ENCODE measurements around the gene KIFC3.
"Not testable (repeated sequence)": the region's sequence is repeated elsewhere in the genome, so short reads cannot be mapped to it uniquely, and the experiment has no call there.

The KIFC3 gene

DNA sequence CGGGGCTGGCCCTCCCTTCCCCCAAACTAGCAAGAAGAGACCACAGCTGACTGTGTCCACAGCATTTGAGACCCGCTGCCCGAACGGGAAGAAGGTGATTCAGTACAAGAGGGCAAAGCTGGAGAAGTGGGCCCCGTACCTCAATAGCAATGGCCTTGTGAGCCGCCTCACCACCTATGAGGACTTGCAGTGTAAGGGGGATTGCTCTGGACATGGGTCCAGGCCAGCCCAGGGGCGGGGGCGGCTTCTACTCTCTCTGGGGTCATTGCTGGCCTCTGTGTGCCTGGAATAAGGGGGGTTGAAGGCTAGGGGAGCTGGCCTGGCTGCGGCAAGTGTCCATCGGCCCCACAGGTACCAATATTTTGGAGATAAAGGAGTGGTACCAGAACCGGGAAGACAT, 79.6 kb downstream of the KIFC3 start:
- no peak for DNase-seq (ENCODE audit: low read depth in 2 of 2)

DNA sequence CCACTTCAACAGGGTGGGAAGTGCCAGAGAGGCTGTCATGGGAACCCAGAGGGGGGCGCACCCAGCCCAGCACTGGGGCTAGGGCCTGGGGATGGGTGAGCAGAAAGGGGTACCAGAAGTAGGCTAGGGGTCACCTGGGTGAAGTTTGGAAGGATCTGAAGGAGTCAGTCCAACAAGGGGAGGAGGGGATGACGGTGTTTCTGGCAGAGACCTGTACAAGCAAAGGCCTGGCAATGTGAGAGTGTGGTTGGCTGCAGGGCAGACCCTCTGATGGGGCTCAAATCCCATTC, 80.1 kb downstream of the KIFC3 start:
- DNase-seq (ENCODE audit: low read depth in 2 of 2) = no peak

DNA sequence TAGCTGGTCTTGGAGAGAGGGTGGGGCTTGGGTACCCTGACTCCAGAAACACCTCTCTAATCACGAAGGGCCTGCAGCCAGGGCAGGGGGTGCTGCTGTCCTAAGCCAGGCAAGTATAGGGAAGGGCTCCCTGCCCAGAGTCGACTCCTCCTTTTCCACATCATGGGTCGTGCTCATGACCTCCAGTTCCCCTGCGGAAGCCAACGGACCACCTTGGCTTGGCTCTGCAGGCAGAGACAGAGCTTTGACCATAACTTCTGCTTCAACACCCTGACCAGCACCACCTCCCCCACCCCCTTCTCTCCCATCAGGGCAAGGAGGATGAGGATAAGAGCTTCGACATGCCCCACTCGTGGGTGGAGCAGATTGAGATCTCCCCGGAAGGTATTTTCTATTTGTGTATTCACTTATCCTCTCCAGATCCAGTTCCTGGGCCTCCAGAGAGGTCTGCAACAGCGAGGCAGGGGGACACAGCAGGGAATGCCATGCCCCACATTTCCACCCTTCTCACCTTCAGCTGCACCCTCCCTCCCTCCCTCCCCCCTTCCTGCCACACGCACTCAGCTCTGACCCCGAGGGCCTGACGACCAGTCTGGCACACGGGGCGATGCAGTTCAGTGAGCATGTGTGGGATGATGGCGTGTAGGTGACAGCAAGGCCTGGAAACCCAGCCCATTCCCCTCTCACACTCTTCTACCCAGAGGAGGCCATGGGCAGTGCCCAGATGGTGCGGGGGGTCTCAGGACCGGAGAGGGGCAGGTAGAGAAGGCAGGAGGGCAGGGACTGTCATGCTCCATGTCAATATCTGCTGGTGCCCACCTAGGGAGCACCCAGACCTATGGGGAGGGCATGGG, 80.7 kb downstream of the KIFC3 start:
- no peak for DNase-seq (ENCODE audit: low read depth in 2 of 2)

DNA sequence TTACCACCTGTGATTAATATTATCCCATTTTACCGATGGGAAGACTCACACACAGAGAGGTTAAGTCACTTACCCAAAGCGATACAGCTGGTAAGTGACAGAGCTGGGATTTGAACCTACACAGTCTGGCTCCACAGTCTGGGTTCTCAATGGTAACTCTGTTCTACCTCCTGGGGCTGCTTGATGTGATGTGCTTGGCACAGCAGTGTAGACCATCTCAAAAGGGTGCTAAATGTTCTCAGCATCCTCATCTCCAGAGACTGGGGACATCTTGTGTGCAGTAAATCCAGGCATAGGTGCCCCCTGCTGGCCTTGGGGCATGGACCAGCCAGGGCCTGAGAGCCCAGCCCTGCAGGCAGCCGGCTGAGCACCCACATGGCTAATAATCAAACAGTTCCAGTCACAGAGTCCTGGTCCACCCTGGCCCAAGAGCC, 82.1 kb downstream of the KIFC3 start:
- DNase-seq (ENCODE audit: low read depth in 2 of 2) = peak in 1 of 2 donors; percentile 23

DNA sequence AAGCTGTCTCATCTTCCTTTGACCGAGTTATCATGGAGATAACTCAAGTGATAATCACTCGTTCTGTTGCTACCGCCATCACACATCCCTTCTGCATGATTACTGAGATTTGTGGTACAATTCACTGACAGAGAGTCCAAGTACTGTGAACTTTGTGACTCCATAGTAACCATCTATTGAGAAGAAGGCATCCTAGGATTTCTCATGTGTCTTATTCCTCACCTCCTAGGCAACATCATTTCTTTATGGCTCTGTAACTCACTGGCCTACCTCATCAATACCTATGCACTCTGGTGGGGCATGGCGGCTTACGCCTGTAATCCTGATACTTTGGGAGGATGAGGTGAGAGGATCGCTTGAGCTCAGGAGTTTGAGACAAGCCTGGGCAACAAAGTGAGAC, 88.2 kb downstream of the KIFC3 start:
- DNase-seq (ENCODE audit: low read depth in 2 of 2) = no peak

DNA sequence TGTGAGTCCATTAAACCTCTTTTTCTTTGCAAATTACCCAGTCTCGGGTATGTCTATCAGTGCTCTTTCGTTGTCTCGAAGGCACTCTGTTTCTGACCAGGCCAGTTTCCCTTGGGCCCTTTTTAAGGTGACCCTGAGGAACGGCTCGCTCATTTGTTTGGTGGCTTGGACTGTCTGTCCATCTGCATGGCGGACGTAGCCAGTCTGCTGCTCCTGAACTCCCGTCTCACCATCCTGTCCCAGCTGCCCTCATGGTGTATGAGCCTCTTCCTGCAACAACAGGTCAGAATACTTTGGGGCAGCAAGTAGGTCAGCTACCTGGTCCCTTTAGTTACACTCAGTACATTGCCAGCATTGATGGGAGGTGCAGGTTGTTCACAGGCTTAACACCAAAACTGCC, 88.7 kb downstream of the KIFC3 start:
- DNase-seq (ENCODE audit: low read depth in 2 of 2) = no peak

DNA sequence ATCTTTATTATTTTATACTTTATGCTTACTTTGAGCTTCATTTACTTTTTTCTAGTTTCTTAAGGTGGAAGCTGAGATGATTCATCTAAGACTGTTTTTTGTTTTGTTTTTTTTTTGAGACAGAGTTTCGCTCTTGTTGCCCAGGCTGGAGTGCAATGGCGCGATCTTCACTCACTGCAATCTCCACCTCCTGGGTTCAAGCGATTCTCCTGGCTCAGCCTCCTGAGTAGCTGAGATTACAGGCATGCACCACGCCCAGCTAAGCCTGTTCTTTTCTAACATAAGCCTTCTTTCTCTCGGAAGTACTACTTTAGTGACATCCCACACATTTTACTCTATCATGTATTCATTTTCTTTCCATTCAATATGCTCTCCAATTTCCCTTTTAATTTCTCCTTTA, 89.7 kb downstream of the KIFC3 start:
- DNase-seq (ENCODE audit: low read depth in 2 of 2) = not testable (repeated sequence)

DNA sequence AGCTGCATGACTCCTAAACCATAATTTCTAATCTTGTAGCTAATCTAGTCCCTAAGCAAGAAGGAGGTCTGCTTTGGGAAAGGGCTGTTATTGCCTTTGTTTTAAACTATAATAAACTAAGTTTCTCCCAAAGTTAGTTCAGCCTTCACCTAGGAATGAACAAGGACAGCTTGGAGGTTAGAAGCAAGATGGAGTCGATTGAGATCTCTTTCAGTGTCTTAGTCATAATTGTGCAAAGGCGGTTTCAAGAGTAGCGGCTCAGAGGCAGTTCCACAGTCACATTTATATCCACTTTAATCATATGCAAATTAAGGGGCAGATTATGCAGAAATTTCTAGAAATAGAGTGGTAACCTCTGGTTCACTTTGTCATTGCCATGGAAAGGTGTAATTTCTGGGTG, 90.3 kb downstream of the KIFC3 start:
- no peak for DNase-seq (ENCODE audit: low read depth in 2 of 2)

DNA sequence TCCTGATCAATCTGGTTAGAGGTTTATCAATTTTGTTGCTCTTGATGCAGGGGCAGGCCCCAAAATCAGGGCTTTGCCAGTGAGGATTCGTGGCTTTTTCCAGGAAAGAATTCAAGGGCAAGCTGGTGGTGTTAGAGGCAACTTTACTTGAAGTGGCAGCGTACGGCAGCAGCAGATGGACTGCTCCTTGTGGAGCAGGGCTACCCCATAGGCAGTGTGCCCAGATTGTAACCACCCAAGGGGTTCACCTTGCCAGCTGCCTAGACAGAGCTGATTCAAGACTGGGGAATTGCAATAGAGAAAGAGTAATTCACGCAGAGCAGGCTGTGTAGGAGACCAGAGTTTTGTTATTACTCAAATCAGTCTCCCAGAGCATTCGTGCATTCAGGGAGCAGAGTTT, 90.9 kb downstream of the KIFC3 start:
- DNase-seq (ENCODE audit: low read depth in 2 of 2) = no peak

DNA sequence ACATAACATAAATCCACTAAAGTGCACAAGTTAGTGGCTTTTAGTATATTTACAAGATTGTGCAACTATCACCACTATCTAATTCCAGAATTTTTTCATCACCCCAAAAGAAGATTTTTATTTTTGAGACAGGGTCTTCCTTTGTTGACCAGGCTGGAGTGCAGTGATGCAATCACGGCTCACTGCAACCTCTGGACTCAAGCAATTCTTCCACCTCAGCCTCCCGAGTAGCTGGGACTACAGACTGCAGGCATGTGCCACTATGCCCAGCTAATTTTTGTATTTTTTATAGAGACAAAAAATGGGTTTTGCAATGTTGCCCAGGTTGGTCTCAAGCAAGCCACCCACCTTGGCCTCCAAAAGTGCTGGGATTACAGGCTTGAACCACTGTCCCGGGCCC, 92.6 kb downstream of the KIFC3 start:
- DNase-seq (ENCODE audit: low read depth in 2 of 2) = no peak
